ENCODE results near the gene AGBL4.
"Not testable (repeated sequence)": the region's sequence is repeated elsewhere in the genome, so short reads cannot be mapped to it uniquely, and the experiment has no call there.

AGBL4 gene

DNA sequence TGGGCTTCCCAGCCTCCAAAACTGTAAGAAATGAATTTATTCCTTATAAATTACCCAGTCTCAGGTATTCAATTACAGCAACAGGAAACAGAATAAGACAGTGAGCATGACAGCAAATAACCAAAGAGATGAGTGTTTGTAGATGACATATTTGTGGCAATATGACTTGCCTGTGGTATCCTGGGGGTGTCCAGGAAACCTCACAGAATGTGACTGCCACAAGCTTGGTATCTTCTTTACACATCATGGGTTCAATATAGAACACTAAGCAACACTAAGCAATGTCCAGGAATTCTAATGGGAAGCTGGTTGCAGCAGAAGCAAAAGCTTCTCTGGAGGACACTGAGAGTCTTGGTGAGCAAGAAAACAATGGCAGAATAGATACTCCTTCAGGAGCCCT is 1010.7 kb downstream of the AGBL4 start:
- DNase-seq, result no peak

DNA sequence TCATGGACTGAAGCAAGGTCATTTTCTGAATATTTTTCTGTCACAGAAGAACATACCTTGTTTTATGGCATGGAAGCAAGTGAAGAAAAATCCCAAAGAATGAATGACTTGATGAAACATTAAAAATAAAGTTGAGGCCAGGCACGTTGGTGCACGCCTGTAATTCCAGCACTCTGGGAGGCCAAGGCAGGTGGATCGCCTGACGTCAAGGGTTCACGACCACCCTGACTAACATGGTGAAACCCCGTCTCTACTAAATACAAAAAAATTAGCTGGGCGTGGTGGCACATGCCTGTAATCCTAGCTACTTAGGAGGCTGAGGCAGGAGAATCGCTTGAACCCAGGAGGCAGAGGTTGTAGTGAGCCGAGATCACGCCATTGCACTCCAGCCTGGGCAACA is 1020.8 kb downstream of the AGBL4 start:
- DNase-seq, result not testable (repeated sequence)

DNA sequence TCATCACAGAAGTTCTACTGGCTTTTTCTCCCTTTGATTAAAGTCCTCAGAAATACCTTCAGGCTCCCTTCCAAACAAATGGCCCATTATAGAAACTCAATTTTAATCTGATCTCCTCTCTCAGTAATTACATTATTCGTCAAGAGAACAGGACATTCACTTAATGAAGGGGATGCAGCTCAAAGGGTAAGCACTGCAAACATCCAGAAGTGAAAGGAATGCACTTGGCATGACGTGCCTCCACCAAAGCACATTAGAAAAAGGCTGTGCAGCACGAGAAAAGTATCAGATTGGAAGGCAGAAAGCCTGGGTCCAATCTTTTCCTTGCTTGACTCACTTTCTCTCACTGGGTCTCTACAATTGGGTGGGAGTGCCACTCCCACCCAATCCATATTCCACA is 1024.4 kb downstream of the AGBL4 start:
- DNase-seq, result no peak

DNA sequence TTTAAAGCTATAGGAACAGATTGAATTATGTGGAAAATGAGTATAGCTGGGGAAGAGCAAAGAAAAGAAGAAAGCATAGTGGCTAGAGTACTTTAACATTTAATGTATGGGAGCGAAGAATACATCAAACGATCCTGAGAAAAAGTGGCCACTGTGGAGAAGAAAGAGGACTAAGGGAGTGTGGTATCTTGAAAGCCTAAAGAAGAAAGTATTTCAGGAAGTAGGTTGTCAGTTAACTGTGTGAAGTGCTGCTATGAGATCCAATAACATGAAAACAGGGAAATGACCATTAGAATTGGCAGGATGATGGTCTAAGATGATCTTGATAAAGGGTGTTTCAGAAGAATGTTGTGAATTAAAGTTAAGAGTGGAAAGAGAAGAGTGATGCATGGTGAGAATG is 1027.4 kb downstream of the AGBL4 start:
- no peak for DNase-seq

DNA sequence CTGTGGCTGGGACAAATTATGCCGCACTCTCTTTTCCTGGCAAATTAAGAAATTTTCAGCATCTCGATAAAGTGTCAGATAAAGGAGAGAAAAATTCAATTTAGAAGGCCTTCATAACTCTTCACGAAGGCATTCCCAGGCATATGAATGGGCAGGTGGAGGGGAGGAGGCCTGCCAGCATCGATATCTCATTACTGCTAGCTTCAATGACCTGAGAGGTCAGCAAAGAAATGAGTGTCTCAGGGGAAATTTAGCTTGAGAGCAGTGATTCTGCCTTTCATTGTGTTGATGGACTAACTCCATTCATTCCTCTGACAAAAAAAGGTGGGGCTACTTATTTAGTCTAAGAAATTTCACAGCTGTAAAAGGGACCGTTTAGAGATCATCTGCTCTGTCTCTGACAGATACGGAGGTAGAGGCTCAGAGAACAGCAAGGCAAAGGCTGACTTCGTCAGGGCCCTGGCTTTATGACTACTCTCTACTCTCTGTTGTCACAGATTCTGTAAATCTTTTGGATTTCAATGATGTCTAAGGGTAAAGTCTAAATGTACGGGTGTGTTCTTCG is 1035.0 kb downstream of the AGBL4 start:
- DNase-seq, result no peak

DNA sequence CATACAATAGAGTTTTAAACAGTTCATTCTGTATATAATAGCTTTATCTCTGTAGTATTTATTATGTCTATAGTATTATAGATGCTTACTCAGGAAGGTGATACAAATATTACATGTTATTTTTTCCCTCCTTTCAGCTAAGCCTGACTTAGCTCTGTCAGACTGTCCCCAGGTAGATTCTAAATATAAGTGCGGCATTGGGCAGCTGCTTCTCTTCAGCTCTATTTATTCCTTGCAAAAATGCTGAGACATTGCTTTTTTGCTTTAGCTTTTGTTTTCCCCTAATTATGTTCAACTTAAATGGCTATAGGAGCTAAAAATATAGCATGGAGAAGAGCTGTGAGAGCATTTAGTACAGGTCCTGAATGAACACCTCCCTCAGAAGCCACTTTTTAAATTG is 1043.8 kb downstream of the AGBL4 start:
- no peak for DNase-seq

DNA sequence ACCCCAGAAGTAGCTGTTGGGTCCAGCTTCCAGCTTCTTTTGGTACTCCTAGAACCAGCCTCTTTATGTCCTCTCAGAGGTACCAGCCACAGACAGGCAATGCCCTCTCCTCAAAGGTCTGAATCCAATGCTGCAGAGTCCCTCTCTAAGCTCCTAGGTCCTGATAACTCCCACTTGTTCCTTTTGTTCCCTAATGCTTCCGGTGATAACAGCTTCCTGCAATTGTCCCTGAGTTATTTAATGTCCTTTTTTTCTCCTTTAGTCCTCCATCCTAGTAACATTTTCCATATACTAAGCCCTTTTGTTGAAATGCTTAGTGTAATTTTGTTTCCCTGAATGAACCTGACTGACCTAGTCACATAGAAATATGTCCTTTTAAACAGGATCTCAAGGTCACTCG is 1045.3 kb downstream of the AGBL4 start:
- no peak for DNase-seq

DNA sequence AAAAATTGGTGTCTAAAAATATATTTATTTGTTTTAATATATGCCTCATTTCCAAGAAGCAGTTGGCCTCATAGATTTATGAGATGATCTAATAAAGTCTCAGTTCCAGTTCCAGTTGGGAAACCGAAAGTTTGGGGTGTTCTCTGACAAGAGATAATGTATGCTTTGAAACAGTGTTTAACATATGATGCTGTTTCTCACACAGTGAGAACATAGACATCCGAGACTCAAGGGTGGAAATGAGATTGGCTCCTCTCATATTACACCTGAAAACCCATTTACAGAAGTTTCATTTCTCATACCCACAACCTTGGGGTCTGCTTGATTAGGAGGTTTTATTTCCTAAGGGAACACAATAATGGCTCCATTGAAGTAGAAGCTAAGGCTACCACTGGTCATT is 1046.5 kb downstream of the AGBL4 start:
- DNase-seq, result no peak

DNA sequence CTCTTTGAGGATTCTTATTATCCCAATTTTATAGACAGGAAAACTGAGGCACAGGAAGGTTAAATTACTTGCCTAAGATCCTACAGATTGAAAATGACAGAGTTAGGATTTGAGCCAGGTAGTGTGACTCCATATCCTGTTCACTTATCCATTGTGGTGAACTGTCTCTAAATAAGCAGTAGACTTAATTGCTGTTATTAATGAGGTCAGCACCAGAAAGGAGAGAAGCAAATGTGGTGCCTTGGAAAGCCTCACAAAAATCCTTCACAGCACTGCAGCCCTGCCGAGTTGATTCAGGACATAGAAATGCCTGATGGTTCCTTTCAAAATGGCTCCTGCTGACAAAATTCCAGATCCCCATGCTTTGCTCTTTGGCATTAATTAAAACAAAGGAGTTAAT is 1053.8 kb downstream of the AGBL4 start:
- no peak for DNase-seq

DNA sequence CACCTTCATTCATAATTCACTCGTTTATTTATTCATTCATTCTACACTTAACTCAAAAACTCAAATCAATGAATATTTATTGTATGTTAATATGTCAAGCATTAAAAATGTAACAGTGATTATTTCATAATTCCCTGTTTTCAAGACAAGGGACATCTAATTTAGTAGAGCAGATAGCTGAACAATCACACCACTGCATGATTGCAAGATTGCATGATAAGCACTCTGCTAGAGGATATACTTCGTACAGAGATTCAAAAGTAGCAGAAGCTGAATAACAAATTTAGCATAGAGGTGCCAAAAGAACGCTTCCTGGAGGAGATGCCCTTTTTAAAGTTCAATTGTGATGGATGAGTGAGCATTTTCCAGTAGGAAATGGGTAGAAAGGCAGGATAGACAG is 1056.4 kb downstream of the AGBL4 start:
- no peak for DNase-seq

DNA sequence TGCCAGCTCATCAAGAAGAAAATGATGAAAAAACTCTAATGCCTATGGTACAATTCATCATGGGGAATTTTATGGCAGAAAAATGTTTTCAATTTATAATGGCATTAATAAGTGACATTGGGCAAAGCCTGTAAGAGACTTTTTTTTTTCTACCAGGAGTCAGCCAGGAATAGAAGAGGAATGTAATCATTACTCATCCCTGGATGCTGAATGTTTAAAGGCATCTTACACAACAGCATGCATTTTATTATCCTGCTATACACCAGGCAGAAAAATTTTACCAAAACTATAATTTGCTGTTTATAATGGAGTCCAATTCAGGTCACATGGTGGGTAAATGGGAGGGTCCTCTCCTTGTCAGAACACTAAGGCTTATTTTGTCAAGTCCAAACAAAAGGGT is 1057.2 kb downstream of the AGBL4 start:
- DNase-seq, result no peak

DNA sequence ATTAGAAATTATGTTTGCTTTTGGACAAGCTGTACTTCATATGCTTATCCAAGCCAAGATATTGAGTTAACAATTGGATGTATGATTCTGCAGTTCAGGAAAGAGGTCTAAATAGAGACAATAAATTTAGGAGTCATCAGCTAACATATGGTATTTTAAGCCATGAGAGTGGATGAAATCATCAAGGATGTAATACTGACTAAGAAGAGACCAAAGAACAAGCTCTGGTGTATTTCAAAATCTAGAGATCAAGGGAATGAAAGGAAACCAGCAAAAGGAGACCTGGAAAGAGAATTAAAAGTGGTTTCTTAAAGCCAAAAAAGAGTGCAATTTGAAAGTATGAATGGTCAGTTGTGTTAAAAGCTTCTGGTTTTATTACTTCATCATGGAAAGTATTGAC is 1063.4 kb downstream of the AGBL4 start:
- DNase-seq, result no peak

DNA sequence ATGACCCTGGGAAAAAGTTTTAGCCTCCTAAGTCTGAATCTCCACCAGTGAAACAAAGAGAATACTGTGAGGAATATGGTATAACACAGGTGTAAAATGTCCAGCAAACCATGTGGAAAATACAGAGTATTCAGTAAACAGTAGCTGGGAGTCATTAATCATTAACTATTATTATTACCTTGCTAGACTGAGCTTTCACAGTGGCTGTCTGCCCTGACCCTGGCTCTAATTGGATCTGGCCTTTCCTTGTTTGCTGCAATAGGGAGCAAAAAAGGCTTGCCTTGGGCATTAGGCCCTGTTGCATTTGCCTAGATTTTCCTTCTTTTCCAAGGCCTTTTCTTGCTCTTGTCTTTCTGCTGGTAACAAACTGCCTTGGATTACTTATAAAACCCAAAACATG is 1068.0 kb downstream of the AGBL4 start:
- DNase-seq, result no peak

DNA sequence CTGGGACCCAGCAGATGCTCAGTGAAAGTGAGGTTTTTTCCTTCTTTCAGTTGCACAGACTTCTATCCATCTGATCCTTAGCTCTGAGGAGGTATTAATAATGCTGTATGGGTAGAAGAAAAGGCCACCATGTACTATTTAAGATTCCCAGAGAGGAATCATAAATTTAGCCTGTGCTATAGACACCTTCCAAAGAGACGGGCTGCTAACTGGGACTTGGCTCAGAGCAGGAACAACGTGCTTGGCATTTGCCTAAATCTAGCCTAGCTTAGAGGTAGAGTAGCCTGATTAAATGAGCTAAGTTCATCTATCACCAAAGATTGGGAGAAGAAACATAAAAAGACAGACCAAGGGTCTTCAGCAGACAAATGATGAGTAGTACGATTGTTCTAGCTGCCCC is 1070.1 kb downstream of the AGBL4 start:
- no peak for DNase-seq

DNA sequence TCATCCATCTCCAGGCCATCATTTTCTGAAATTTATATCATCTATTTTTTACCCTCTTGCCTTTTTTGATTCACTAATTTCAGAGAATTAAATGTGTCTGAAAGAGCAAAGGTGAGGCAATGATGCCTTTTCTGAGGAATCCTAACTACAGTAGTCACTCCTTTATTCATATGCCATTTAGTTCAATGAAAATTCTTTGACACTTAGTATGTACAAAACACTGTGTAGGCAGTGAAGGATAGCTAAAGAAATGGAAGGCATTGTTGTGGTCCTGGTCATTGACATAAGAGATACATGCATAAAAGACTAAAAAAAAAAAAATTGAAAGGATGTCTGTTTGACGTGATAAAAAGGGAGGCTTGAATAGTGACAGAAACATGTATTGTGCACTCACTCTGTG is 1075.2 kb downstream of the AGBL4 start:
- no peak for DNase-seq

DNA sequence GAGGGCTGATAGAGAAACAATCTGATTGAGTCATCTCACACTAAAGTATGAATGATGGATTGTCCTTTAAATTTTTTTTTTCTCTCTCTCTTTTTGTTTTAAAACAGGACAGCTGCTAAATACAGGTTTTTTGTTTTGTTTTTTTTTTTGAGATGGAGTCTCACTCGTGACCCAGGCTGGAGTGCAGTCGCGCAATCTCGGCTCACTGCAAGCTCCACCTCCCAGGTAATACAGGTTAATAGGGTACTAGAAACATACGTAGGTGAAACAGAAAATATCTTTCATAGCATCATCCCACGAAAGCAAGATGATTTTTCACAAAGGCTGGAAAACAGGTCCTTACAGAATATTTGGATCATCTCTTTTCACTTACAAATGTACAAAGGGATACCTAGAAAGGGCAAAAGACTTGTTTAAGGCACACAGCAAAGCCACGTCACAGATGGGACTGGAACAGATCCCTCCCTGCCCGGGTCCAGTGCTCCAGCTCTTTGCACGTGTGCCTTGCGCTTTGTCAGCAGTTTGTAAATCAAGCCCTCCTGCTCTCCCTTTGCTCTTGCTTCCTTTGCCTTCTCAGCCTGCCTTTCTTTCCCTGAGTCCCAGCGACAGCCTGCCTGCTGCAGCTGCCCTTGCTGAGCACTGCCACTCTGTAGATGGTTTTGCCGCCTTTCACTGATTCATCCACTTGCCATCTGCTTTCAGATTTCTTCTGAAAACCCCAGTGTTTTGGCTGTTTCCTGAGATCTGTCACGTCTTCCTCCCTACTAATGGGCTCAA is 1075.8 kb downstream of the AGBL4 start:
- DNase-seq, result no peak

DNA sequence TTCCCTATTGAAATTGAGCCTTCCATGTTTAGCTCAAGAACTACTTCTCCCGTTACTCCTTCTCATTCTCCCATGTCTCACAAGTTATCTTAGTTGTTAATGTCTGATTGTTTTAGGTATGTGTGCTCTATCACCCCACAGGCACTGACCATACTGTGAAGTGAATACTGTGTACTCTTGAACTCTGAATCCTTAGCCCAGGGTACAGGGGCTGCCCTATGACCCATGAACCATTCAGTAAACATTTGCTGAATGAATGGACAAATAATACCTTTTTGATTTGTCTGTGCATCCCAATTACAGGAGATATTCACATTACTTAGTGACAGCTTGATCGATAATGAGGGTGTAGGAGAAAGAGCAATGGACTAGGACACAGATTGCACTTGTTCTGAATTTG is 1077.7 kb downstream of the AGBL4 start:
- DNase-seq, result no peak

DNA sequence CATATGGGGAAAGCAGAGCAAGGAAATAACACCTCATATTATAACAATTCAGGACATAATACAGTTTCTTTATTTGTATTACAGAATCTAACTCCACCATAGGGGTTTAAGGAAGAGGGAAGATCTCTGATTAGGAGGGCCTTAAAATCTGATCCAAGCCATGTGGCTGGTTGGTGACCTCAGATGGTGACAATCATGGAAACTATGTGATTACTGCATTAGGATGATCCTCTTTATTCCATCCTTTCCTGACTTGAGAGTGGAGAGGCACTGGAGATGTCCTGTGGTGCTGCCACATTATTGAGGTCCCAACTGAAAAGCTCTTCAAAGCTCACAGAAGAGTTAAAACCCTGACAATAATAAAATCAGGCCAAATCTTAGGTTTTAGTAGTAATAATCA is 1078.9 kb downstream of the AGBL4 start:
- DNase-seq, result no peak

DNA sequence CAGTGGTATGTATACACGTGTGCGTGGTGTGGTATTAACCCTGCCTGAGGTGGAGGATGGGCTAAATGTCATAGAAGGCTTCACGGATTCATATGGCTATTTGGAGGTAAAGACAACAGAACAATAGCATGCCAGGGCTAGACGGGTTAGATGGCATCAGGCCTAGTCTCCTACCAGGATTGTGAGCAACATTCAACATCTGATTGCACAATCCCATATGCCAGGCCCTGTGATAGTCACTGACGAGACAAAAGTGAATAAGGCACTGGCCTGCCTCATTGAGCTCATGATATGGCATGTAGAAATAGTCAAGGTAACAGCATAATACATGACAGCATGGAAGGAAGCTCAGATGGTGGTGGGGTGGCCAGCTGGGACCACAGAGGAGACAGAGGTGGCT is 1079.9 kb downstream of the AGBL4 start:
- DNase-seq, result no peak

DNA sequence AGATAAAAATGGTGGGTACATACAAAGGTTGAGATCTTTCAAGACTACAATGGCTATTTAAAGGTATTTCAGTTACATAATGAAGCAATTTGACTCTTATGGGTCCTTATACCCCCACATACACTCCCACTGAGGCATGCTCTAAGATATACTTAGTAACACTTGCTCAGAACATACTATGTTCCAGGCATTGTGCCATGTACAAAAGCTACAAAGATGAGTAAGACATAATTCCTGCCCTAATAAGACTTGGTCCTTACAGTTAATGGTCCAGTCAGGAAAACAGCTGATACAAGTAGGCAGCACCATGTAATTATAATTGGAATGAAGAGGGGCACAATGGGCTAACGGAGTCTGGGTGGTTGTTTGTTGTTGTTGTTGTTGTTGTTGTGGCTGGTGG is 1080.4 kb downstream of the AGBL4 start:
- no peak for DNase-seq

DNA sequence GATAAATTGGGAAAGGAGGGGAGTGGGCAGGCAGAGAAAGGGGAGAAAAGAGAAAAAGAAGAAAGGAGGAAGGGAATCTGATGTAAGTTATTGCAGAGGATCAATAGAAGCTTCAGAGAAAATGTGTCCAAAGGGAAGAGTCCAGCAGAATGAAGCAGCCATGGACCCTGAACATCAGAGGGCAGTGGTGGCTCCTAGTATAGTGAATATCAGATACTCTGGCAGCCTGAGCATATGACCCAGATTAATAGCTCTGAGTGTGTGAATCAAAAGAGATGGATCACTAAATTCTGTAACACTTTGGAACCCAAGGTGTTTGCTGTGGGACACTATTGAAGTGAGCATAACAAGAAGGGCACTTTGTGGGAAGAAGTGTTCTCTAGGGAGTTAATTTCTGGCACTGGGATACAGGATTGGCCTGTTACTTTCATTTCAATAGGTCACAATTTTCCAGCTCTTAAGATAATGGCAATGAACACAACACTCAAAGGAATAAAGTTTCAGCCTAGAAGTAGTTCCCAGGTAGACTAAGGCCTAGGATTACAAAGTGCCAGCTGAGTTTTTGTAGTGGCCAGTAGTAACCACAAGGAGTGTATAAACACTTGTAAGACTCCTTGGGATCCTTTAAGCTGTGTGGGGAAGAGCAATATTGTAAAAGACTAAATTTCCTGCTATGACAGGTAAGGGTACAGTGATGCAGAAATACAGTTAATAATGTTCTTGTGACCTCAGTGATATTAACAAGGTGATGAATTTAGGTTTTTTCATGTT is 1082.6 kb downstream of the AGBL4 start:
- no peak for DNase-seq

DNA sequence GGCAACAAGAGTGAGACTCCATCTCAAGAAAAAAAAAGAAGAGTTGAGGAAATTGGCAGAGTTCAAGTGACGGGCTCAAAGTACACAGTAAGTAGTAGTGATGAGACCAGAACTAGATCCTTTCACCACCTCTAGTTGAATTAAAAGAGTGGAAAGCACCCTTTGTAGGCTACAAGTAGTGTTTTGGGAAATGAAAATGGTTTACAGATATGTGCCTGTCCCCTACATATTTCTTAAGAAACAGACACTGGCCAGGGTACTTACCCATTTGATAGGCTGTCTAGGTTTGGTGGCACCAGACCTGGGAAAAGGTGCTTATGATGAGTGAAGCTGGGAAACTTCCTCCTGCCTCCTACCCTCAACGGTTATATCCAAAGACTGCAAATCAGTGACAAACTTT is 1083.4 kb downstream of the AGBL4 start:
- DNase-seq, result no peak

DNA sequence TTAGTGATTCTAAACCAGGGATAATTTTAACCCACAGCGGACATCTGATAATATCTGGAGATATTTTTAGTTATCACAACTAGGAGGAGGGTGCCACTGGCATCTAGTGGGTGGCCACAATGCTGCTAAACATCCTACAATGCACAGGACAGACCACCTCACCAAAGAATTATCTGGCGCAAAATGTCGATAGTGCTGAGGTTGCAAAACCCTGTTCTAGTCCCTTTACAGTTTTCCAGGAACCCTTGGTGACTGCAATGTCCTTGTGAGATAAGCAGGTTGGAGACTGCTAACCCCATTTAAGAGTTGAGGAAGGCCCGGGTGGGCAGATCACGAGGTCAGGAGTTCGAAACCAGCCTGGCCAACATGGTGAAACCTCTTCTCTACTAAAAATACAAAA is 1083.9 kb downstream of the AGBL4 start:
- DNase-seq, result no peak

DNA sequence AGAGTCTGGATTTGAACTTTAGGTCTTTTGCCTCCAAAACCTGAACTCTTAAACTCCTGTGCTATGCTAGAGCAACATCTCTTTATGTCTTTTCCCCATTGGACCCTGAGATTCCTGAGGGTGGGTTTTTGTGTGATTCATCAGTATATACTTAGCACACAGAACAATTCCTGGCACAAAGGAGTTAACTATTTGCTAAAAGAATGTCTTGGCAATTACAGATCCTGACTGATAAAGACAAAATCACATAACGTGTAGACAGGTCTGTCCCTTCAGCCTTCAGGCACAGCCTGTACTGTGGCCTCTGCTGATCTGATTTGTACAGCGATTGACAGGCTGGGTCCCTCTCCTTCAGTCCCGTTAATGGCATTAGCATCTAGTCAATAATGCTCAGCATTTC is 1084.7 kb downstream of the AGBL4 start:
- DNase-seq, result no peak

Measured in stimulated activated CD8-positive, alpha-beta memory T cell treated with anti-CD3 and anti-CD28 coated beads, Interleukin-4, amount 100 ng/mL, for 48 hours (primary cell).